WTC11 (cell line): ENCODE results near the gene SMPDL3A.

Source experiments
- CTCF ChIP-seq: fragments of 200-600 bp; IDR thresholded peaks from 2 replicates; pipeline ENCODE4 v1.8.0; 2022; ENCODE audit warnings: antibody characterized with exemption
- ELF4 ChIP-seq: sonication (generic); formaldehyde crosslinking; IDR thresholded peaks from 2 replicates; pipeline ENCODE4 v1.8.1; 2022; ENCODE audit warnings: low read depth, mild to moderate bottlenecking, moderate library complexity, missing genetic modification reagents
- FOXK1 ChIP-seq: sonication (generic); formaldehyde crosslinking; IDR thresholded peaks from 2 replicates; pipeline ENCODE4 v1.8.0; 2022; ENCODE audit warnings: mild to moderate bottlenecking, moderate library complexity, missing genetic modification reagents

GRCh38 chr6:122829456-122829855, 40.4 kb downstream of the SMPDL3A start:
- TF ChIP-seq FOXK1 (CRISPR knock-in tag) (no peak), CTCF (no peak), ELF4 (no peak)
